H1 (cell line): ENCODE measurements around the gene OLFM1. TPM values are rescaled to one million over a fixed set of nuclear protein-coding genes. Genes with fewer than 3 reads are reported as not detected.
A peak's percentile ranks its signal among the peaks of the same experiment; 100 is the strongest.

Experiments
- CTCF ChIA-PET: fragments of 300-600 bp; sonication (Branson Sonifier 250); formaldehyde crosslinking; loops from one replicate; lab custom pipeline; 2021; ENCODE audit not compliant: partially characterized antibody; lab: Charles Lee
- POLR2A ChIA-PET: fragments of 300-600 bp; sonication (Branson Sonifier 250); formaldehyde crosslinking; loops from one replicate; lab custom pipeline; 2021; ENCODE audit warnings: inconsistent platforms; ENCODE audit not compliant: partially characterized antibody; lab: Charles Lee
- DNase-seq, 2 experiments: peaks; one replicate each; pipeline versions ENCODE4 v3.0.0 to v3.0.0-alpha.2; 2010 to 2022; ENCODE audit warnings: low spot score in 2 of 2, low read depth in 1 of 2, mixed read lengths in 1 of 2
- FAIRE-seq: peaks from 2 replicates; lab custom pipeline; 2011; peaks lifted over from hg19 to GRCh38; lab: Jason Lieb, UNC
- H2AFZ ChIP-seq: 2 replicates; pipeline ENCODE4 v1.8.1; 2012; ENCODE audit warnings: low read length, inconsistent platforms
- H2AK5ac ChIP-seq: 2 replicates; pipeline ENCODE4 v1.6.1; 2013; ENCODE audit warnings: low read depth, low read length
- H2BK120ac ChIP-seq: replicated peaks from 2 replicates; pipeline ENCODE3; 2013; ENCODE audit warnings: low read depth, low read length, inconsistent platforms
- H2BK12ac ChIP-seq: 2 replicates; pipeline ENCODE4 v1.6.1; 2013; ENCODE audit warnings: low read depth, low read length
- H2BK15ac ChIP-seq: 2 replicates; pipeline ENCODE4 v1.6.1; 2013; ENCODE audit warnings: low read length
- H2BK20ac ChIP-seq: 2 replicates; pipeline ENCODE4 v1.6.1; 2013; ENCODE audit warnings: low read length
- H2BK5ac ChIP-seq: 2 replicates; pipeline ENCODE4 v1.6.1; 2013; ENCODE audit warnings: low read depth, low read length
- H3K14ac ChIP-seq: 2 replicates; pipeline ENCODE4 v1.6.1; 2013; ENCODE audit warnings: inconsistent platforms; ENCODE audit not compliant: insufficient read length
- H3K18ac ChIP-seq: 2 replicates; pipeline ENCODE4 v1.6.1; 2013; ENCODE audit warnings: low read length; ENCODE audit errors: extremely low read depth
- H3K23ac ChIP-seq: 2 replicates; pipeline ENCODE4 v1.6.1; 2013; ENCODE audit warnings: inconsistent platforms; ENCODE audit not compliant: insufficient read length
- H3K23me2 ChIP-seq: 2 replicates; pipeline ENCODE4 v1.6.1; 2013; ENCODE audit warnings: low read depth, low read length
- H3K27ac ChIP-seq: 2 replicates; pipeline ENCODE4 v1.6.1; 2011; ENCODE audit warnings: low read depth, low read length, inconsistent platforms
- H3K27me3 ChIP-seq, 4 experiments: replicated peaks in 1 of 4; 1 replicate in 1 of 4; 2 replicates in 3 of 4; pipeline versions ENCODE4 v1.6.1 to v1.8.1; 2011 to 2013; ENCODE audit warnings: low read length in 3 of 4, mild to moderate bottlenecking in 3 of 4, inconsistent platforms in 2 of 4, mixed read lengths in 2 of 4, moderate library complexity in 1 of 4; ENCODE audit not compliant: control insufficient read depth in 3 of 4, insufficient read depth in 3 of 4; ENCODE audit errors: extremely low read depth in 1 of 4
- H3K36me3 ChIP-seq, 4 experiments: 2 replicates each; pipeline versions ENCODE4 v1.6.1 to v1.8.1; 2011 to 2013; ENCODE audit warnings: mild to moderate bottlenecking in 4 of 4, low read length in 3 of 4, moderate library complexity in 2 of 4, control low read depth in 1 of 4, inconsistent platforms in 1 of 4; ENCODE audit not compliant: insufficient read depth in 4 of 4, control insufficient read depth in 2 of 4
- H3K4ac ChIP-seq: replicated peaks from 2 replicates; pipeline ENCODE3; 2013; ENCODE audit warnings: low read length, low read depth, mixed read lengths, inconsistent platforms; ENCODE audit not compliant: insufficient read length
- H3K4me1 ChIP-seq, 4 experiments: replicated peaks in 1 of 4; 1 replicate in 1 of 4; 2 replicates in 3 of 4; pipeline versions ENCODE4 v1.6.1 to v1.8.1; 2011 to 2013; ENCODE audit warnings: low read length in 3 of 4, inconsistent platforms in 2 of 4, mixed read lengths in 1 of 4; ENCODE audit not compliant: insufficient read depth in 4 of 4, control insufficient read depth in 3 of 4
- H3K4me2 ChIP-seq, 2 experiments: 2 replicates each; pipeline versions ENCODE4 v1.6.1 to v1.8.1; 2011 to 2013; ENCODE audit warnings: low read depth in 2 of 2, low read length in 2 of 2, control low read depth in 1 of 2, inconsistent platforms in 1 of 2, mild to moderate bottlenecking in 1 of 2; ENCODE audit not compliant: insufficient read depth in 1 of 2
- H3K4me3 ChIP-seq, 4 experiments: fragments of 200-600, 300-600 bp in 1 of 4; sonication (generic), shearing (Covaris generic), sonication (Bioruptor Twin) in 1 of 4; 2 replicates each; pipeline versions ENCODE4 v1.5.1 to v1.8.1; 2011 to 2016; ENCODE audit warnings: low read length in 4 of 4, low read depth in 3 of 4, control low read depth in 2 of 4, inconsistent platforms in 2 of 4, mild to moderate bottlenecking in 2 of 4, mixed read lengths in 1 of 4, moderate library complexity in 1 of 4; ENCODE audit not compliant: insufficient read depth in 2 of 4; ENCODE audit errors: extremely low read depth in 1 of 4
- H3K56ac ChIP-seq: replicated peaks from 2 replicates; pipeline ENCODE3; 2013; ENCODE audit warnings: low read depth, mild to moderate bottlenecking, mixed read lengths, low read length, inconsistent platforms; ENCODE audit not compliant: insufficient read length
- H3K79me1 ChIP-seq: 2 replicates; pipeline ENCODE4 v1.6.1; 2013; ENCODE audit warnings: low read depth, low read length, control low read depth
- H3K79me2 ChIP-seq, 2 experiments: 2 replicates each; pipeline versions ENCODE4 v1.6.1 to v1.8.1; 2012 to 2013; ENCODE audit warnings: low read length in 2 of 2, mild to moderate bottlenecking in 2 of 2, inconsistent platforms in 1 of 2; ENCODE audit not compliant: insufficient read depth in 2 of 2, control insufficient read depth in 1 of 2
- H3K9ac ChIP-seq, 4 experiments: replicated peaks in 1 of 4; 1 replicate in 1 of 4; 2 replicates in 3 of 4; pipeline versions ENCODE4 v1.6.1 to v1.8.1; 2011 to 2013; ENCODE audit warnings: low read depth in 3 of 4, low read length in 3 of 4, control low read depth in 2 of 4, mild to moderate bottlenecking in 2 of 4, moderate library complexity in 2 of 4, inconsistent platforms in 1 of 4; ENCODE audit errors: extremely low read depth in 1 of 4
- H3K9me3 ChIP-seq, 2 experiments: 2 replicates each; pipeline versions ENCODE4 v1.6.1 to v1.8.1; 2012 to 2013; ENCODE audit warnings: mild to moderate bottlenecking in 2 of 2, moderate library complexity in 2 of 2, control low read depth in 1 of 2, inconsistent platforms in 1 of 2, low read depth in 1 of 2, low read length in 1 of 2, mixed read lengths in 1 of 2; ENCODE audit not compliant: insufficient read depth in 2 of 2
- H4K20me1 ChIP-seq, 2 experiments: replicated peaks in 1 of 2; 2 replicates each; pipeline versions ENCODE3 to v1.8.1; 2011 to 2013; ENCODE audit warnings: inconsistent platforms in 2 of 2, low read length in 2 of 2, mild to moderate bottlenecking in 1 of 2; ENCODE audit not compliant: insufficient read depth in 2 of 2, control insufficient read depth in 1 of 2
- H4K5ac ChIP-seq: 2 replicates; pipeline ENCODE4 v1.6.1; 2013; ENCODE audit warnings: low read length, low read depth, mixed read lengths, inconsistent platforms; ENCODE audit not compliant: insufficient read length
- H4K8ac ChIP-seq: 2 replicates; pipeline ENCODE4 v1.8.0; 2013; ENCODE audit warnings: mild to moderate bottlenecking, moderate library complexity, low read length, inconsistent platforms; ENCODE audit not compliant: insufficient read depth; ENCODE audit errors: extremely low read depth
- H4K91ac ChIP-seq: replicated peaks from 2 replicates; pipeline ENCODE3; 2013; ENCODE audit warnings: low read length, mixed read lengths, inconsistent platforms; ENCODE audit not compliant: insufficient read length
- ASH2L ChIP-seq: fragments of 200-600, 300-600 bp; sonication (generic); IDR thresholded peaks from one replicate; pipeline ENCODE4 v1.7.1; 2017; ENCODE audit warnings: low read length
- BACH1 ChIP-seq: IDR thresholded peaks from 2 replicates; pipeline ENCODE4 v1.6.1; 2012; ENCODE audit warnings: low read length, improper control_type of control experiment
- CHD2 ChIP-seq: IDR thresholded peaks from 2 replicates; pipeline ENCODE4 v1.6.1; 2012; ENCODE audit warnings: low read length, improper control_type of control experiment
- JUN ChIP-seq: IDR thresholded peaks from 2 replicates; pipeline ENCODE4 v1.6.1; 2011; ENCODE audit warnings: low read depth, mild to moderate bottlenecking, improper control_type of control experiment, low read length
- JUND ChIP-seq: IDR thresholded peaks from 2 replicates; pipeline ENCODE4 v1.6.1; 2011; ENCODE audit warnings: mild to moderate bottlenecking, improper control_type of control experiment, low read length
- KDM4A ChIP-seq: IDR thresholded peaks from one replicate; pipeline ENCODE4 v1.7.1; 2012; ENCODE audit warnings: low read depth, mild to moderate bottlenecking, moderate library complexity, low read length, inconsistent platforms; ENCODE audit not compliant: severe bottlenecking
- MAFK ChIP-seq: IDR thresholded peaks from 2 replicates; pipeline ENCODE4 v1.6.1; 2012; ENCODE audit warnings: low read depth, mild to moderate bottlenecking, improper control_type of control experiment, low read length
- NRF1 ChIP-seq: IDR thresholded peaks from 2 replicates; pipeline ENCODE4 v1.6.1; 2011; ENCODE audit warnings: mild to moderate bottlenecking, low read depth, low read length, improper control_type of control experiment
- TBP ChIP-seq: IDR thresholded peaks from 2 replicates; pipeline ENCODE4 v1.6.1; 2011; ENCODE audit warnings: low read depth, low read length, improper control_type of control experiment
- USF2 ChIP-seq: IDR thresholded peaks from 2 replicates; pipeline ENCODE4 v1.6.1; 2011; ENCODE audit warnings: low read length, improper control_type of control experiment
- WGBS, 2 experiments: shearing (Covaris generic) in 1 of 2; methylation state at CpG; one replicate each; pipeline versions ENCODE4 v1.1.6 to v1.1.7; 2013 to 2015; ENCODE audit warnings: low lambda C conversion rate in 2 of 2, mixed read lengths in 2 of 2, inconsistent platforms in 1 of 2, low coverage in 1 of 2, missing lambda C conversion rate in 1 of 2; ENCODE audit not compliant: insufficient replicate concordance in 2 of 2, insufficient coverage in 1 of 2, insufficient read length in 1 of 2; ENCODE audit errors: extremely low coverage in 1 of 2, missing lambda C conversion rate in 1 of 2; 5-methylcytosine and 5-hydroxymethylcytosine counted together
- polyA plus RNA-seq, 7 experiments: library from polyadenylated mRNA; depleted of rRNA in 3 of 7; stranded (reverse) in 5 of 7; unstranded in 2 of 7; fragments of >200 nt in 5 of 7; fragments of 200-250 nt in 2 of 7; gene quantifications; 1 replicate in 5 of 7; 2 replicates in 1 of 7; 4 replicates in 1 of 7; pipeline versions ENCODE4 v1.2.1 to v1.2.3, GENCODE V29; 2011 to 2013; ENCODE audit warnings: missing spikeins in 2 of 7, mixed read lengths in 2 of 7
- total RNA-seq: library from RNA; stranded (reverse); fragmentation: NEBNext Ultra II Directional; extraction: Animal tissue kit (Norgen Biotek cat#: 25700); gene quantifications from 2 replicates; pipeline ENCODE4 v1.2.1, GENCODE V29; 2021
- TF ChIP-seq, protein P1 (sequence below), 3 experiments: IDR thresholded peaks; 1 replicate in 2 of 3; 2 replicates in 1 of 3; pipeline versions ENCODE4 v1.5.1 to v1.6.1; 2011; ENCODE audit warnings: low read length in 3 of 3, mild to moderate bottlenecking in 3 of 3, inconsistent platforms in 2 of 3, low read depth in 1 of 3, moderate library complexity in 1 of 3; ENCODE audit not compliant: insufficient read depth in 1 of 3; ENCODE audit errors: control extremely low read depth in 1 of 3

Gene OLFM1
- total and polyA plus RNA-seq, 2 of the 8 experiments (the other 6 are each of a cell fraction or from before 2014, with no cell fraction given), result 53.0 to 53.4 TPM

DNA sequence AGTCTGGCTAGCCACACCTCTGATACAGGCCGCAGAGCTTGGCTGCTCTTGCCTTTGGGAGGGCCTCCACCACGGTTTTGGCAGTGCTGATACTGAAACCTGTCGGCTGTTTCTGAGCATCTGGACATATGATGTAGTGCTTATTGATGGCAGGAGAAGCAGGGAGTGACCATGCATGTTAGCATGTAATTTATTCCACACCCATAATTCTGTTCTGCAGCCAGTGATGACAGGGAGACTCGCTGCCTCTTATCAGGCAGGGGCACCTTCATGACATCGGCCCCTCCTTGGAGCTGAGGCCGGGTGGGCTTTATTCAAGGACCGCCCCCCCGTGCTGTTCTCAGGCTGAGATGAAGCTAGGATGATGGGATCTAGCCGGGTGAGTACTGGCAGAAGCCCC, 49.0 kb downstream of the OLFM1 start:
- Histone ChIP-seq H3K4ac (no peak overlapping the region), H3K56ac (no peak overlapping the region), H2AK5ac (no peak overlapping the region), H3K4me2 (no peak overlapping the region), H2BK15ac (no peak overlapping the region), H3K18ac (no peak overlapping the region), H3K14ac (no peak overlapping the region), H2BK12ac (peak overlapping the region; percentile 18; the same call in 1 of the 2 replicates), H3K9me3 (peaks cover 11 to 21% of the 10 kb centered on the region in 2 experiments), H3K9ac (no peak overlapping the region), H2BK5ac (no peak overlapping the region), H4K8ac (no peak overlapping the region), H4K91ac (peak overlapping the region; percentile 62), H3K23me2 (peaks cover 5% of the 10 kb centered on the region; the same call in 1 of the 2 replicates), H3K36me3 (no peaks in the 10 kb centered on the region), H2BK120ac (no peak overlapping the region), H3K27me3 (peaks cover 0 to 4% (median 0%) of the 10 kb centered on the region in 4 experiments; a peak in 3 of 7 replicates), H2BK20ac (no peak overlapping the region; the same call in 1 of the 2 replicates), H4K5ac (no peak overlapping the region), H2AFZ (no peak overlapping the region), H3K4me3 (no peak overlapping the region), H3K27ac (no peak overlapping the region), H3K23ac (no peak overlapping the region), H3K79me2 (no peaks in the 10 kb centered on the region), H3K4me1 (peaks cover 2 to 9% (median 5%) of the 10 kb centered on the region in 4 experiments), H3K79me1 (no peaks in the 10 kb centered on the region), H4K20me1 (peaks cover 0 to 4% of the 10 kb centered on the region in 2 experiments)
- ChIA-PET POLR2A (no interaction called here), CTCF (interaction anchor here (1.4 to 3.2 kb wide), 3 partner anchors 8 to 20 kb away, joined by 3 to 13 read pairs (median 6); no protein-coding TSS in a partner anchor)
- FAIRE-seq (no peak), DNase-seq (no peak)
- 90% methylated on average over 9 of the region's 9 CpGs; no CpG with 5 or more reads in 1 of the 2 experiments for WGBS, 2 experiments
- TF ChIP-seq MAFK (no peak), JUN (no peak), TBP (no peak), USF2 (no peak), BACH1 (no peak), JUND (no peak), NRF1 (no peak), KDM4A (no peak), ASH2L (no peak), CHD2 (no peak)
- TF ChIP-seq, protein P1, sequence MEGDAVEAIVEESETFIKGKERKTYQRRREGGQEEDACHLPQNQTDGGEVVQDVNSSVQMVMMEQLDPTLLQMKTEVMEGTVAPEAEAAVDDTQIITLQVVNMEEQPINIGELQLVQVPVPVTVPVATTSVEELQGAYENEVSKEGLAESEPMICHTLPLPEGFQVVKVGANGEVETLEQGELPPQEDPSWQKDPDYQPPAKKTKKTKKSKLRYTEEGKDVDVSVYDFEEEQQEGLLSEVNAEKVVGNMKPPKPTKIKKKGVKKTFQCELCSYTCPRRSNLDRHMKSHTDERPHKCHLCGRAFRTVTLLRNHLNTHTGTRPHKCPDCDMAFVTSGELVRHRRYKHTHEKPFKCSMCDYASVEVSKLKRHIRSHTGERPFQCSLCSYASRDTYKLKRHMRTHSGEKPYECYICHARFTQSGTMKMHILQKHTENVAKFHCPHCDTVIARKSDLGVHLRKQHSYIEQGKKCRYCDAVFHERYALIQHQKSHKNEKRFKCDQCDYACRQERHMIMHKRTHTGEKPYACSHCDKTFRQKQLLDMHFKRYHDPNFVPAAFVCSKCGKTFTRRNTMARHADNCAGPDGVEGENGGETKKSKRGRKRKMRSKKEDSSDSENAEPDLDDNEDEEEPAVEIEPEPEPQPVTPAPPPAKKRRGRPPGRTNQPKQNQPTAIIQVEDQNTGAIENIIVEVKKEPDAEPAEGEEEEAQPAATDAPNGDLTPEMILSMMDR (IDR thresholded peaks at IDR 0.05; ENCODE audit: control extremely low read depth in 1 of 3, insufficient read depth in 1 of 3, low read depth in 1 of 3, low read length in 3 of 3), result no peak
